Right cardiac atrium (tissue), 5 donors: ENCODE data around the gene SAP130. TPM values are rescaled to one million over a fixed set of nuclear protein-coding genes. Genes with fewer than 3 reads are reported as not detected.

ENCODE experiments used
- ATAC-seq, 2 donors: fragments of 200-7000 bp; cut with Tn5 transposase; one replicate each; pipeline versions ENCODE4 v1.8.0 to v1.9.1; 2020; ENCODE audit warnings: moderate library complexity in 2 of 2, mild to moderate bottlenecking in 1 of 2
- DNase-seq, 3 donors: peaks; one replicate each; pipeline ENCODE4 v3.0.0-alpha.2; 2020
- H3K27ac ChIP-seq: one replicate; pipeline ENCODE4 v1.5.1; 2013; ENCODE audit warnings: mild to moderate bottlenecking, low read length, control low read depth, moderate library complexity
- H3K27me3 ChIP-seq: one replicate; pipeline ENCODE4 v1.6.1; 2013; ENCODE audit not compliant: control insufficient read depth, insufficient read depth
- H3K4me1 ChIP-seq: one replicate; pipeline ENCODE4 v1.6.1; 2013; ENCODE audit warnings: low read length; ENCODE audit not compliant: control insufficient read depth, insufficient read depth
- H3K4me3 ChIP-seq: one replicate; pipeline ENCODE4 v1.5.1; 2013; ENCODE audit warnings: low read length, control low read depth
- H3K9me3 ChIP-seq: one replicate; pipeline ENCODE4 v1.6.1; 2013; ENCODE audit warnings: low read length; ENCODE audit not compliant: control insufficient read depth
- WGBS: extraction: QIAGEN DNeasy Blood & Tissue Kit; methylation state at CpG from one replicate; pipeline ENCODE4 v1.1.7; 2013; 5-methylcytosine and 5-hydroxymethylcytosine counted together
- intact Hi-C, 4 donors: fragments of 100-400 bp; cut with DNase I; formaldehyde crosslinking; loops; one replicate each; pipeline versions ENCODE4 v1.11.0 to v1.14.0; 2022 to 2023
- long read RNA-seq, 4 donors: library from polyadenylated mRNA; unstranded; transcript quantifications; one replicate each; pipeline ENCODE4 v2.0.0, GENCODE V29; 2020 to 2021
- polyA plus RNA-seq: library from polyadenylated mRNA; stranded (reverse); fragments of 200-250 nt; gene quantifications from one replicate; pipeline ENCODE4 v1.2.3, GENCODE V29; 2013
- total RNA-seq, 4 donors: library from RNA; stranded (reverse); fragmentation: NEBNext Ultra II Directional; extraction: Animal tissue kit (Norgen Biotek cat#: 25700); gene quantifications; one replicate each; pipeline ENCODE4 v1.2.1, GENCODE V29; 2021
- donor health status: healthy with polysubstance abuse.
- donor health status: DM: no; HTN: yes; CAD: no.
- donor health status: DM: no; HTN: no; CAD: no.
- donor health status: DM: no; HTN: yes; CAD: no; lungs with severe emphysema.
- donor health status: DM: yes; HTN: yes; CAD: no.

The SAP130 gene
- total RNA-seq: 10 to 100 TPM; 11.8 to 15.0 (median 12.6) TPM
- 5.7 TPM for polyA plus RNA-seq
- long read RNA-seq, donor 1, full-length matches to known transcripts: 1 of 4 reads
- long read RNA-seq, donor 1, partial matches to known transcripts: 2 of 4 reads
- long read RNA-seq, donor 1, other reads (novel, unspliced or antisense): 1 of 4 reads
- long read RNA-seq, donor 2, full-length matches to known transcripts: 1 of 3 reads
- long read RNA-seq, donor 2, partial matches to known transcripts: 2 of 3 reads
- long read RNA-seq, donor 2, other reads (novel, unspliced or antisense): 0 of 3 reads
- long read RNA-seq, donor 3, partial matches to known transcripts: 4 of 5 reads
- long read RNA-seq, donor 3, other reads (novel, unspliced or antisense): 1 of 5 reads
- long read RNA-seq, donor 4, partial matches to known transcripts: 2 of 2 reads
- long read RNA-seq, donor 4, other reads (novel, unspliced or antisense): 0 of 2 reads

DNA sequence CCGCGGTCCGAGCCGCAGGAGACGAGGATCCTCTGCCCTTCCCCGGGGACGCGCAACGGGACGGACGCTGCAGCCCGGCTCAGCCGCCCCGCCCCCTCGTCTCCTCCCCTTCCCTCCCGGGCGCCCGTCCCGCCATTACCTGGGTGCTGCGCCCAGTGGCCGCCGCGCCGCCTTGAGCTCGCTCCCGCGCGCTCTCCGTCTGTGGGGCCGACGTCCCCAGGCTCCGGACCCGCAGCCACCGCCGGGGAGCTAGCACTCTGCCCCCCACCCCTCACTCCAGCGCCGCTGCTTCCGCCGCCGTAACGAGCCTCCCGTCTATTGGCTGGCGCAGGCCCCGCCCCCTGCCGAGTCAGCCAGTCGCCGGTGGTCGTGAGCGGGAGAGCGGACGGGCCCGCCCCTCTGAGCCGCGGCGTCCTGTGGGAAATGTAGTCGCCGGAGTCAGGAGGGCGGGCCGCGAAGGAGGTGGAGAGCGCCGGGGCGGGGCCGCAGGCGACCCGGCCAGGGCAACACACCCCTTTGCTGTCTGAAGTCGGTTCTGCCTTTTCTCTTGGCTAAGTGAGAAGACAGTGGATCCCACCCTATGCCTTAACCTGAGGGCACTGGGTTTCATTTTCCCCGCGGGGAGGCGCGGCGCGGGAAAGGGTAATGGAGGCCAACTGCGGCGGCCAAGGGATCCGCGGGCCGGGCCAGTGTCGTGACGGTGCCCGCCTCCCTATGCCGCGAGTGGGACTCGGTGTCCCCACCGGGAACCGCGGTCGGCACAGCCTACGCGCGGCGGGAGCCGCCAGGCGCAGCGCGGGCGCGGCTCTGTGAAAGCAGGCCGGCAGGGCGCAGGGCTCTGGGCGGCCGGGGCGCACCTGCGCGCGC, at the start of gene SAP130:
Gene SAP130, minus strand, starts transcription at position 259 of the 867 bp plus-strand sequence. CDS start 1,767 bp downstream, outside the sequence.
- H3K9me3 ChIP-seq: no peaks in the 10 kb centered on the region
- no peaks in the 10 kb centered on the region for H3K27me3 ChIP-seq
- intact Hi-C loops: loop anchor here in 1 of 4 donors (5.0 kb wide), 1 partner anchor 64 kb away; the partner anchor contains the start of gene UGGT1
- peak within 1 kb of the TSS; percentile 87 for H3K4me3 ChIP-seq
- peak; percentile 99 to 100 (median 100) for DNase-seq
- peak; percentile 96 for ATAC-seq
- WGBS: under 1% methylated on average over 106 of the region's 106 CpGs
- peak within 1 kb of the TSS; percentile 97 for H3K27ac ChIP-seq
- H3K4me1 ChIP-seq: no peaks in the 10 kb centered on the region

DNA sequence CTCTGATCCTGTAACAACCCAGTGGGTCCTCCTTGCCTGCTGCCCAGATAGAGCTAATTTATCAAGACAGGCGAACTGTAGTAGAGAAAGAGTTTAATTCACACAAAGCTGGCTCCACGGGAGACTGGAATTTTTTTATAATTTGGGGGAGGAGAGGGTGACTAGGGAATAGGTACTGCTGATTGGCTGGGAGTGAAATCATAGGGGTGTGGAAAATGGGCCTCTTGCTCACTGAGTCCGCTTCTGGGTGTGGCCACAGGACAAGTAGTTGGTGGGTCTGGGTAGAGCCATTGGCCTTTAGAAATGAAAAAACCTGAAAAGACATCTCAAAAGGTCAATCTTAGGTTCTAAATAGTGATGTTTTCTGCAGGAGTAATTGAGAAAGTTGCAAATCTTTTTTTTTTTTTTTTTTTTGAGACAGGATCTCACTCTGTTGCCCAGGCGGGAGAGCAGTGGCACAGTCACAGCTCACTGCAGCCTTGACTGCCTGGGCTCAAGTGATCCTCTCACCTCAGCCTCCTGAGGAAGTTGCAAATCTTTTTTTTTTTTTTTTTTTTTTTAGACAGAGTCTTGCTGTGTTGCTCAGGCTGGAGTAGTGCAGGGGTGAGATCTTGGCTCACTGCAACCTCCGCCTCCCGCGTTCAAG, 48.7 kb upstream of the SAP130 start:
- no peaks in the 10 kb centered on the region for H3K4me1 ChIP-seq

DNA sequence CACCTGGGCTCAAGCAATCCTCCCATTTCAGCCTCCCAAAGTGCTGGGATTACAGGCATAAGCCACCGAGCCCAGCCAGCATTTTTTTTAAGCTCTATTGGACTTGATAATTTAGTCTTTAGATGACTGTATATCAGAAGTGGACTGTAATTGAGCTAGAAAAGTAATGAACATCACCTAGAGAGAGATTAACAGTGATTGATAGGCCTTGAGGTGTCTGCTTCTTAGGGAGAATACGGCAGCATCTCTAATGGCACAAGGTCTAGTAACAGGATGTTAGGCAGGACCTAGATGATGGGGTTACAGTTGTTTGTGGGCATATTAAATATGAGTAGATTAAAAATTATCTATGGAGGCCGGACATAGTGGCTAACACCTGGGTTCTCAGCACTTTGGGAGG, 45.4 kb upstream of the SAP130 start:
- no peaks in the 10 kb centered on the region for H3K27me3 ChIP-seq
- 80% methylated on average over 3 of the region's 3 CpGs for WGBS
- H3K4me1 ChIP-seq: no peaks in the 10 kb centered on the region
- H3K9me3 ChIP-seq: no peaks in the 10 kb centered on the region
- no peak for ATAC-seq
- DNase-seq: no peak
- intact Hi-C loops: no loop called here
- H3K27ac ChIP-seq: no peak overlapping the region
- H3K4me3 ChIP-seq: no peak overlapping the region

More for the DNA sequence above, 48.7 kb upstream of the SAP130 start:
- no peak for ATAC-seq
- H3K27ac ChIP-seq: no peak overlapping the region
- intact Hi-C loops: no loop called here
- no peak overlapping the region for H3K4me3 ChIP-seq
- 82% methylated on average over 7 of the region's 7 CpGs for WGBS
- no peak for DNase-seq
- no peaks in the 10 kb centered on the region for H3K27me3 ChIP-seq
- H3K9me3 ChIP-seq: no peaks in the 10 kb centered on the region

DNA sequence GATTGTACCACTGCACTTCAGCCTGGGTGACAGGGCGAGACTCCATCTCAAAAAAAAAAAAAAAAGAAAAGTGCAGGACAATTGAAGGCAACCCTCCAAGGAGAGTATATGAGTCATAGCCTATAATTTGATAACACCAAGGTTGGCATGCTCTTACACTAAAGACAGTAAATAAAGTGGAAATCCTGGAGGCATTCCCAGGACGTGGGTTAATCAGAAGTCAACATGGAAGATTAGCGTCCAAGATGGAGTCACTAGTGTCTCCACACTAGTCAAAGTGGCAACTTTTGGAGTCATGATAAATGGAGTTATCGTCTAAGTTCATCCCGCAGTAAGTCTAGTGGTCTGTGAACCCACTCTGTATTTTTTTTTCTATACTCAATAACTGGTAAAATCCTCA, 41.9 kb upstream of the SAP130 start:
- ATAC-seq: peak in 1 of 2 donors; percentile 41
- Histone ChIP-seq H3K27me3 (no peaks in the 10 kb centered on the region), H3K4me3 (no peak overlapping the region), H3K4me1 (no peaks in the 10 kb centered on the region), H3K27ac (no peak overlapping the region), H3K9me3 (no peaks in the 10 kb centered on the region)
- DNase-seq: no peak
- 70% methylated on average over 5 of the region's 5 CpGs for WGBS
- intact Hi-C loops: no loop called here

DNA sequence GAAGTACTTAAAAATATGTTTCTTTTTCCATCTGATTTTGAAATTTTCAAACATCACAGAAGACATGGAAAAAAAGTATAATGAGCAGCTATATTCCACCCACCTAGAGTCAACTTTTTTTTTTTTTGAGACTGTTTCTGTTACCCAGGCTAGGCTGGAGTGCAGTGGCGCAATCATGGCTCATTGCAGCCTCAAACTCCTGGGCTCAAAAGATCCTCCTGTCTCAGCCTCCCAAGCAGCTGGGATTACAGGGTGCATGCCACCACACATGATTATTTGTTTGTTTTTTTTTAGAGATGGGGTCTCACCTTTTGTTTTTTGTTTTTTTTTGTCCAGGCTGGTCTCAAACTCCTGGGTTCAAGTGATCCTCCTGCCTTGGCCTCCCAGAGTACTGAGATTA, 36.5 kb upstream of the SAP130 start:
- ATAC-seq (no peak), DNase-seq (no peak)
- no peak overlapping the region for H3K4me3 ChIP-seq
- no peaks in the 10 kb centered on the region for H3K4me1 ChIP-seq
- intact Hi-C loops: no loop called here
- H3K9me3 ChIP-seq: no peaks in the 10 kb centered on the region
- H3K27me3 ChIP-seq: no peaks in the 10 kb centered on the region
- 100% methylated on average over 1 of the region's 1 CpG for WGBS
- H3K27ac ChIP-seq: no peak overlapping the region

DNA sequence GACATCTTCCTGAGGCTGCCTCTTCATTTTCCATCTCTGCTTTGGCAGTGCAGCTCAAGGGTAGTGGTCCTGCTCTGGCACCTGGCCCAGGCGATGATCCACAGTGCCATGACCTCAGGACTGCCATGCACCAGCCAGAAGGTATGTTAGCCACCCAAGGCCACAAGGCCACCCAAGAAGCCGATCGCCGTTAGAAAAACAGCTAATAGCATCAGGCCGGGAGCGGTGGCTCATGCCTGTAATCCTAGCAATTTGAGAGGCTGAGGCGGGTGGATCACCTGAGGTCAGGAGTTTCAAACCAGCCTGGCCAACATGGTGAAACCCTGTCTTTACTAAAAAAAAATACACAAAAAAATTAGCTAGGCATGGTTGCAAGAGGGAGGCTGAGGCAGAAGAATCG, 34.7 kb upstream of the SAP130 start:
- 92% methylated on average over 8 of the region's 8 CpGs for WGBS
- intact Hi-C loops: no loop called here
- Histone ChIP-seq H3K4me3 (no peak overlapping the region), H3K4me1 (no peaks in the 10 kb centered on the region), H3K27me3 (no peaks in the 10 kb centered on the region), H3K9me3 (no peaks in the 10 kb centered on the region), H3K27ac (no peak overlapping the region)
- DNase-seq (no peak), ATAC-seq (no peak)

DNA sequence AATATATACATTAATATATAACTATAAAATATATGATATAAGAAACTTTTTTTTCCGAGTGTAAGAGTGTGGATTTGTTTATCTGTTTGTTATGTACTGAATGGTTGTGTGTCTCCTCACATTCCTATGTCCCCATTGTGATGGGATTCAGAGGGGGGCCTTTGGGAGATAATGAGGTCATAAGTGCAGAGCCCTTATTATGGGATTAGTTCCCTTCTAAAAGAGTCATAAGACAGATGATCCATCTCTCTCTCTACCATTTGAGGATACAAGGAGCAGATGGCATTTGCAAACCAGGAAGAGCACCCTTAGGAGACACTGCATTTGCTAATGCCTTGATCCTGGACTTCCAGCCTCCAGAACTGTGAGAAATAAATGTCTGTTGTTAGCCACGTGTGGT, 30.3 kb upstream of the SAP130 start:
- DNase-seq (no peak), ATAC-seq (no peak)
- Histone ChIP-seq H3K27me3 (no peaks in the 10 kb centered on the region), H3K27ac (no peak overlapping the region), H3K9me3 (no peaks in the 10 kb centered on the region), H3K4me1 (no peaks in the 10 kb centered on the region), H3K4me3 (no peak overlapping the region)
- WGBS: 63% methylated on average over 2 of the region's 2 CpGs
- intact Hi-C loops: no loop called here

DNA sequence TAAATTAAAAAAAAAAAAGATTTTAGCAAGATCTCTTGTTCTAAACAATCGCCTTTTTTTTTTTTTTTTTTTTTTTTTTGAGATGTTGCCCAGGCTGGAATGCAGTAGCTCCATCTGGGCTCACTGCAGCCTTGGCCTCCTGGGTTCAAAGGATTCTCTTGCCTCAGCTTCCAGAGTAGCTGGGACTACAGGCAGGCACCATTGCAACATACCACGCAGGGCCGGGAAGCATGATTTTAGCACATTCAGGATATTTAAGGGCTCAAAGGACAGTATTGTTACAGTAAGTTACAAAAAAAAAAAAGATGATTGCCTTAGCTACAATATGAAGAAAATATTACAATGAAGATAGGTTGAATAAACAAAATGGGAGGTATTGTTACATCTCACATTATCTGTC, 29.5 kb upstream of the SAP130 start:
- 61% methylated on average over 3 of the region's 3 CpGs for WGBS
- ATAC-seq: no peak
- H3K4me1 ChIP-seq: no peaks in the 10 kb centered on the region
- intact Hi-C loops: no loop called here
- H3K4me3 ChIP-seq: no peak overlapping the region
- no peaks in the 10 kb centered on the region for H3K9me3 ChIP-seq
- no peak for DNase-seq
- no peaks in the 10 kb centered on the region for H3K27me3 ChIP-seq
- H3K27ac ChIP-seq: no peak overlapping the region

DNA sequence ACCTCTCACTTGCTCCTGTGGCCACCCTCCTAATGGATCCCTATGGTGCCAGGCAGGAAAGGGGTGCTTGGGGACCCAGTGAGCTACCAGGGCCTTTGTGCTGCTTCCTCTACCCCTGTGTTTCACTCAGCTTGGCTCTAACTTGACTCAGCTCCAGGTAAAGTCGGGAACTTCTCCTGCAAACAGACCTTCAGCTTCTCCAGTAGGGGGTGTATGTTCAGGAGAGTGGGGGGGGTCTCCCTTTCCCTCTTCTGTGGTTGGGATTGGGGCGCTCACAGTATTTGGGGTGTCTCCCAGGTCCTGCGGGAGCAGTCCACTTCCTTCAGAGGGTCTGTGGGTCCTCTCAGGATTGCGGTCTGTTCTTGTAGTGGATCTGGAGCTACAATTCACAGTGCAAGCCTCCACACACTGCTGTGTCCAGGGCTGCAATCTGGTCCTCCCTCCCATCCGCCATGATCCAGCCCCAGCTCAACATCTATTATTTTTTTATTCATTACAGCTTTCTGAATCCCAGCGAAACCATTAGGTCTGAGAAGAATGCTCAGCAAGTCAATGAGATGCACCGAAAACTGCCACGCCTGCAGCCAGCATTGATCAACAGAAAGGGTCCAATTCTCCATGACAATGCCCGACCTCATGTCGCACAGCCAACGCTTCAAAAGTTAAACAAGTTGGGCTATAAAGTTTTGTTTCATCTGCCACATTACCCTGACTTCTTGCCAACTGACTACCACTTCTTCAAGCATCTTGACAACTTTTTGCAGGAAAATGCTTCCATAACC, 26.4 kb upstream of the SAP130 start:
- H3K4me3 ChIP-seq: no peak overlapping the region
- no peaks in the 10 kb centered on the region for H3K9me3 ChIP-seq
- WGBS: 89% methylated on average over 11 of the region's 11 CpGs
- no peak for DNase-seq
- intact Hi-C loops: no loop called here
- H3K4me1 ChIP-seq: no peaks in the 10 kb centered on the region
- H3K27ac ChIP-seq: no peak overlapping the region
- no peaks in the 10 kb centered on the region for H3K27me3 ChIP-seq
- ATAC-seq: no peak

DNA sequence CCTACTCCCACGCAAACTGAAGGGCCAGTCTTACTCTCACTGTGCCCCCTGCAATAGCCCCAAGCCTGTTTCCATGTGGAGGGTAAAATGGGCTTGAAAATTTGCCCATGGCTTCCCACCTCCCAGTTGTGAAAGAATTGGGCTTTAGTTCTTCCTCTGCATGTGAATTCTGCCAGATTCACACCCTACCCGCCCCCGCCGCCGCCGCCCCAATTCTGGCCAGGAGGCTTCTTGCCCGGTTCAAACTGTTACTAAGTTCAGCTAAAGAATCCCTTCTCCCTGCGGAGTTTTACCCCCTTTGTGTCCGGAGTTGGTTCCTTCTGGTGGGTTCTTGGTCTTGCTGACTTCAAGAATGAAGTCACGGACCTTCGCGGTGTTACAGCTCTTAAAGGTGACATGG, 25.5 kb upstream of the SAP130 start:
- DNase-seq (no peak), ATAC-seq (no peak)
- intact Hi-C loops: no loop called here
- H3K9me3 ChIP-seq: no peaks in the 10 kb centered on the region
- no peaks in the 10 kb centered on the region for H3K27me3 ChIP-seq
- H3K27ac ChIP-seq: no peak overlapping the region
- WGBS: 93% methylated on average over 12 of the region's 12 CpGs
- H3K4me3 ChIP-seq: no peak overlapping the region
- H3K4me1 ChIP-seq: no peaks in the 10 kb centered on the region
